Measurements from ENCODE around the gene PIP4K2A.
A peak's percentile ranks its signal among the peaks of the same experiment; 100 is the strongest.
"Not testable (repeated sequence)": the region's sequence is repeated elsewhere in the genome, so short reads cannot be mapped to it uniquely, and the experiment has no call there.

Gene PIP4K2A

DNA sequence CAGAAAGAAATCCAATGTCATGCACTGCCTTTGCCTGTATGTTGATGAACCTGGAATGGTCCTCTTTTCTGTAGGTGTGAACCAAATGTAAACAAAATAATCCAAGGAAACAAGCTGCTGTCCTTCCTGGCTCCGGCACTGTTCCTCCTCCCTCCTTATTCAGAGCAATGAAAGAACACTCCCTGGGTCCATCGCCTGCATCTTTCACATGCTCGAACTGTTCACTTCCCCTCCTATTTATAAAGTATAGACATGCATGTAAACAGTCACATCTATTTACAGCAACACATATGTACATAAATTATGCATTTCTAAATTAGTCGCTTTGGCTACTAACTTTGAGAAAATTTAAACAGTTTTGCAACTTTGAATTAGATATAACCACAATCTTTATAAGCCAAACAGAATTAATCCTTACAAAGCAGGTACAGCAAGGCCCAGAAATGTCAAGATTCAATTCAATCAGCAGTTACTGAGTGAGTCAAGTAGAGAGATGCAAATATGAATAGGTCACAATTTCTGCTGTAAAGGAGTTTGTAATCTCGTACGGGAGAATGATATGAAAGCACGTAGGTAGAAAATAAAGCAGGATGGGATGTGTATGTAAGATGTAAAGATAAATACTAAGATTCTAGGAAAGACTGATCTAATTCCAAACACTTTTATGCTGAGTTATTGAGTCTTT lies 162.6 kb downstream of the PIP4K2A start:
- DNase-seq (ENCODE audit: low spot score): no peak

GRCh38 chr10:22550732-22551131 lies 163.6 kb downstream of the PIP4K2A start:
- DNase-seq (ENCODE audit: low spot score): peak; percentile 66

GRCh38 chr10:22548344-22548743 lies 166.0 kb downstream of the PIP4K2A start:
- DNase-seq (ENCODE audit: low spot score): no peak

- DNase-seq (ENCODE audit: low spot score): no peak
Observed at GRCh38 chr10:22545643-22546042, 168.7 kb downstream of the PIP4K2A start.

GRCh38 chr10:22544325-22545068 lies 169.9 kb downstream of the PIP4K2A start:
- DNase-seq (ENCODE audit: low spot score): no peak

DNA sequence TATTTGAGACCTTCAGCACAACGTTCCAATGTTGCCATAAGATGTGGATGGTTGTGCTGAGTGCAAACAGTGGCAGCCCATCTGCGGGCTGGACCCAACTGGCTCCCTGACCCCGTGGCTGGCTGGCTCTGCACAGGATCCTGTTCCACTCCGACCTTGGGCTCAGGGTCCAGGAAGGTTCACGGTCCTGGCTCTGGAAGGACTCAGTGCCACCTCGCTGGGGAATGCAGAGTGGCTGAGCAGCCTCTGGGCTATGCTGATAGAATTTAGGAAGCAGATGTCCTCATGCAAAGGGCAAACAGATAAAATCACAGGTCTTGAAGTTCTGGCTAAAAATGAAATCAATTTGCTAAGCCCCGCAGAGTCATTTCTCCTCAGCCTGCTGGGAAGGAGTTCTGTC lies 171.6 kb downstream of the PIP4K2A start:
- no peak for DNase-seq (ENCODE audit: low spot score)

GRCh38 chr10:22541900-22542299 lies 172.5 kb downstream of the PIP4K2A start:
- no peak for DNase-seq (ENCODE audit: low spot score)

- no peak for DNase-seq (ENCODE audit: low spot score)
Observed at GRCh38 chr10:22539579-22540298, 174.6 kb downstream of the PIP4K2A start.

DNA sequence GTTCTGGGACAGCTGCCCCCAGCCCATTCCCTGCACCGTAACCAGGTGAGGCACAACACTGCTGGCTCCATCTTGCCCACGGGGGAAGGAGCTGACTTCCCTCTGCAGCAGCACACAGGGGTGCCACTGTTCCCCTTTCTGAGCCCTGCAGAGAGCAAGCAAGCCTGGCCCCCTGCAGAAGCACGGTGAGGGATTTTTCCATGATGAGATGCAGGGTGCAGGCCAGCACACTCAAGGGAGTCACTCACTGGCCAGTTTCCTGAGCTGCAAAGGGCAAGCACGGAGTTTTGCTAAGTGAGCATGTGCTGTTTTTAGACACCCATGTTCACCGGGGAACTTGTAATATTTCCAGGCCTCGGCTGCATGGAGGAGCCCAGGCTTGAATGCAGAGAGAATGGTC lies 176.6 kb downstream of the PIP4K2A start:
- no peak for DNase-seq (ENCODE audit: low spot score)

DNA sequence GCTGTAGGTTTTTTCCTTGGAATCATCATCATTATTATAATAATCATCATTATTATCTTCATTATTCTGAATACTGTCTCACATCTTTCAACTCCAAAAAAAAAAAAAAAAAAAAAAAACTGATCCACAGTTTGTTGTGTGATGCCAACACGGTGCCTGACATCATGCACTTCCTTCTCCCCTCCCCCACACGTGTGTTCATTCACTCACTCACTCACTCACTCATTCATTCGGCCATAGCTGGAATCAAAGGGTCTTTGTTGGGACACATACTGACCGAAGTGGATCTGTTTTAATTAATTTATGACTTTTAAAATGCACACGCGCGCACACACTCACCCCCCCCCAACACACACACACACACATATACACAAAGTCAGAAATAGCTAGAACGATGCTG lies 177.8 kb downstream of the PIP4K2A start:
- no peak for DNase-seq (ENCODE audit: low spot score)

DNA sequence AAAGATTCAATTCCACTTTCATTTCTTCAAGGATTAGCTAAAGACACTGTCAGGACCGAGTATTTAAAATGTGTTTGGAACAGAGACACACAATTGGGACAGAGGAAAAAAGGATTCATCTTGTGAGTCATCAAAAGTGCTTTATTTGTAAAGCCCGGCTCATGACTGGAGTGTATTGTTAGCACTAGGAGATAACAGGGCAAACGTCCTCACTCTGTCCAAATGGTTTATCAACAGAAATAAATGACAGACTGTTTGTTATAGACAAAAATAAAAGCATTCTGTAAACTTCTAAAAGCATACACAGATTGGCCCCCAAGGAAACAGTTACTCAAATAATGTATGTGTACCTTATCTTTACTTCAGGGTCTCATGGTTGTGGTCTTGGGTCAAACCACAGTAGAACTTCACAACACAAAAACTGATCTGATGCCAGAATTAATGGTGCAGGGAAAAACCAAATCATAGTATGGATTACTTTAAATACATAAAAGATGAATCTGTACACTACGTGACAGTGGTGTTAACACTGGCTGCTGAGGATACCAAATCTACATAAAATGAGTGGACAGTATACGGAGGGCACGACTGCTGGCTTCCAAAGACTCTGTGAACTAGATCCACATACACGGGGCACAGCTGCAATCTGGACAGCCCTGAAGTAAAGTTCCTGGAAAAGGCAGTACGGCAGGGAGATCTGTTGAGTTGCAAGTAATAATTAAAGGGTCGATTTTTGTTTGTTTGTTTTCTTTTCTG lies 179.4 kb downstream of the PIP4K2A start:
- no peak for DNase-seq (ENCODE audit: low spot score)

DNA sequence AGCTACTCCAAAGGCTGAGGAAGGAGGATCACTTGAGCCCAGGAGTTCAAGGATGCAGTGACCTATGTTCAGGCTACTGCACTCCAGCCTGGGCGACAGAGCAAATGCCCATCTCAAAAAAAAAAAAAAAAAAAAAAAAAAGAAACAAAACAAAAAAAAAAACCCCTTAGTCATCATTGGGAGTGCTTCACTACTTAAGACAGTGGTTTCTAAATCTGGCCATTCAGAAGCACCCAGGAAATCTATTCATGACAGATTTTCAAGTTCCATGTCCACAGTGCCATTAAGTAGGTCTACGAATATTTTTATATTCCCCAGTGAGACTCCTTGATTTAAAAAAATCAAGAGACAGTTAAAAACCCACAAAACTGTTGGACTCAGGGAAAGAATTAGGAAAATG lies 182.9 kb downstream of the PIP4K2A start:
- DNase-seq (ENCODE audit: low spot score): no peak

DNA sequence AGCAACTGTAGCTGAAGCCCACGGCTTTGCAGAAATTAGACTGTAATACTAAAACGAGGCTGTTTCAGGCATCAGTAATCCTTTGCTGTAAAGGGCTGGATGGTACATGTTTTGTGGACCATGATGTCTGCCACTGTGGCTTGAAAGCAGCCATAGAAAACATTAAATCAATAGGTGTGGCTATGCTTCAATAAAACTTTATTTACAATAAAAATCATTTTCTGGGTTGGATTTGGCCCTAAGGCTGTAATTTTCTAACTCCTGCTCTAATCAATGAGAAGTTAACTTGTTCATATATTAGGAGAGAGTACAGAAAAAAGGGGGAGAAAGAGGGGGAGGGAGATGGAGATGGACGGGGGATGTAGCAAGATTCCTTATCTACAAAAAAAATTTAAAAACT lies 183.4 kb downstream of the PIP4K2A start:
- DNase-seq (ENCODE audit: low spot score): no peak

- DNase-seq (ENCODE audit: low spot score): no peak
Observed at GRCh38 chr10:22527520-22527919, 186.9 kb downstream of the PIP4K2A start.

GRCh38 chr10:22524333-22524732 lies 190.0 kb downstream of the PIP4K2A start:
- not testable (repeated sequence) for DNase-seq (ENCODE audit: low spot score)

GRCh38 chr10:22520645-22521044 lies 193.7 kb downstream of the PIP4K2A start:
- not testable (repeated sequence) for DNase-seq (ENCODE audit: low spot score)

- no peak for DNase-seq (ENCODE audit: low spot score)
Observed at GRCh38 chr10:22518167-22518724, 196.1 kb downstream of the PIP4K2A start.

GRCh38 chr10:22515009-22515408 lies 199.4 kb downstream of the PIP4K2A start:
- DNase-seq (ENCODE audit: low spot score): no peak

DNA sequence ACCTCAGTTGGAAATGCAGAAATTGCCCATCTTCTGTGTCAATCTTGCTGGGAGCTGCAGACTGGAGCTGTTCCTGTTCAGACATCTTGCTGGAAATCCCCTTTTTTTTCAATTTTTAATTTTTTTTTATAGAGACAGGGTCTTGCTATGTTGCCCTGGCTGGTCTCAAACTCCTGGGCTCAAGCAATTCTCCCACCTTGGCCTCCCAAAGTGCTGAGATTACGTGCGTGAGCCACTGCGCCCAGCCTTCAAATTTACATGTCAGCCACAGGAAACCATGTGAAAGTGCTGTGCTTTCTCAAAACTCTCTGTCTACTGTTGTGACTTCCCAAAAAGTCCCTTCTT lies 200.0 kb downstream of the PIP4K2A start:
- not testable (repeated sequence) for DNase-seq (ENCODE audit: low spot score)

GRCh38 chr10:22513483-22514413 lies 200.6 kb downstream of the PIP4K2A start:
- DNase-seq (ENCODE audit: low spot score): not testable (repeated sequence)

DNA sequence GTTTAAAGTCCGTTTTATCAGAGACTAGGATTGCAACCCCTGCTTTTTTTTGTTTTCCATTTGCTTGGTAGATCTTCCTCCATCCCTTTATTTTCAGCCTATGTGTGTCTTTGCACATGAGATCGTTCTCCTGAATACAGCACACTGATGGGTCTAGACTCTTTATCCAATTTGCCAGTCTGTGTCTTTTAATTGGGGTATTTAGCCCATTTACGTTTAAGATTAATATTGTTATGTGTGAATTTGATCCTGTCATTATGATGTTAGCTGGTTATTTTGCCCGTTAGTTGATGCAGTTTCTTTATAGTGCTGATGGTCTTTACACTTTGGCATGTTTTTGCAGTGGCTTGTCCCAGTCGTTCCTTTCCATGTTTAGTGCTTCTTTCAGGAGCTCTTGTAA lies 202.4 kb downstream of the PIP4K2A start:
- not testable (repeated sequence) for DNase-seq (ENCODE audit: low spot score)
